ENCODE results near the gene TOR1B. TPM values are rescaled to one million over a fixed set of nuclear protein-coding genes. Genes with fewer than 3 reads are reported as not detected.

Gene TOR1B
- total RNA-seq, 4 donors from 2014 or later = 19.8 to 54.7 (median 44.5) TPM

- H3K4me3 ChIP-seq = no peak overlapping the region
Measured at GRCh38 chr9:129765764-129766317, 37.1 kb upstream of the TOR1B start.

GRCh38 chr9:129768486-129768885 lies 34.5 kb upstream of the TOR1B start:
- no peaks in the 10 kb centered on the region for H3K9me3 ChIP-seq
- TF ChIP-seq CTCF (IDR thresholded peaks at IDR 0.05) = no peak
- no peak for TF ChIP-seq POLR2A (IDR thresholded peaks at IDR 0.05)
- H3K4me1 ChIP-seq = peaks cover 0 to 3% (median 0%) of the 10 kb centered on the region in 4 donors
- no peak for DNase-seq
- no peaks in the 10 kb centered on the region for H3K36me3 ChIP-seq
- no peak overlapping the region for H3K27ac ChIP-seq
- H3K27me3 ChIP-seq = no peaks in the 10 kb centered on the region
- no peak overlapping the region for H3K4me3 ChIP-seq

More at GRCh38 chr9:129765764-129766317, 37.1 kb upstream of the TOR1B start:
- Histone ChIP-seq H3K27me3 (no peaks in the 10 kb centered on the region), H3K4me1 (peaks cover 0 to 3% (median 0%) of the 10 kb centered on the region in 4 donors), H3K36me3 (no peaks in the 10 kb centered on the region), H3K27ac (no peak overlapping the region), H3K9me3 (no peaks in the 10 kb centered on the region)
- TF ChIP-seq POLR2A (IDR thresholded peaks at IDR 0.05) = no peak
- peak in 2 of 3 donors; percentile 55 to 60 for DNase-seq

- no peaks in the 10 kb centered on the region for H3K9me3 ChIP-seq
- H3K4me1 ChIP-seq = peaks cover 0 to 3% (median 0%) of the 10 kb centered on the region in 4 donors
Measured at GRCh38 chr9:129769669-129770068, 33.3 kb upstream of the TOR1B start.

GRCh38 chr9:129770741-129771140 lies 32.2 kb upstream of the TOR1B start:
- Histone ChIP-seq H3K4me3 (no peak overlapping the region), H3K27me3 (no peaks in the 10 kb centered on the region), H3K36me3 (no peaks in the 10 kb centered on the region), H3K9me3 (no peaks in the 10 kb centered on the region), H3K27ac (no peak overlapping the region), H3K4me1 (peaks cover 0 to 3% (median 0%) of the 10 kb centered on the region in 4 donors)
- DNase-seq = no peak
- TF ChIP-seq POLR2A (IDR thresholded peaks at IDR 0.05) = no peak
- TF ChIP-seq CTCF (IDR thresholded peaks at IDR 0.05) = no peak

More at GRCh38 chr9:129769669-129770068, 33.3 kb upstream of the TOR1B start:
- no peak overlapping the region for H3K27ac ChIP-seq
- no peaks in the 10 kb centered on the region for H3K36me3 ChIP-seq
- H3K27me3 ChIP-seq = no peaks in the 10 kb centered on the region
- no peak for TF ChIP-seq CTCF (IDR thresholded peaks at IDR 0.05)
- no peak for TF ChIP-seq POLR2A (IDR thresholded peaks at IDR 0.05)
- no peak for DNase-seq
- no peak overlapping the region for H3K4me3 ChIP-seq

- DNase-seq = peak in 1 of 3 donors; percentile 59
- Histone ChIP-seq H3K27me3 (no peaks in the 10 kb centered on the region), H3K9me3 (no peaks in the 10 kb centered on the region), H3K4me1 (peaks cover 0 to 17% (median 0%) of the 10 kb centered on the region in 4 donors), H3K36me3 (no peaks in the 10 kb centered on the region), H3K4me3 (no peak overlapping the region), H3K27ac (no peak overlapping the region)
- TF ChIP-seq CTCF (IDR thresholded peaks at IDR 0.05) = no peak
- no peak for TF ChIP-seq POLR2A (IDR thresholded peaks at IDR 0.05)
Measured at GRCh38 chr9:129773262-129774048, 29.5 kb upstream of the TOR1B start.

- Histone ChIP-seq H3K27ac (no peak overlapping the region), H3K27me3 (no peaks in the 10 kb centered on the region), H3K4me1 (peaks cover 0 to 17% (median 0%) of the 10 kb centered on the region in 4 donors), H3K9me3 (no peaks in the 10 kb centered on the region), H3K4me3 (no peak overlapping the region), H3K36me3 (no peaks in the 10 kb centered on the region)
- no peak for TF ChIP-seq CTCF (IDR thresholded peaks at IDR 0.05)
- no peak for TF ChIP-seq POLR2A (IDR thresholded peaks at IDR 0.05)
- DNase-seq = no peak
Measured at GRCh38 chr9:129774791-129775447, 28.1 kb upstream of the TOR1B start.
